Natural killer cell (primary cell): Measurements from ENCODE around the gene RNF2. TPM values are rescaled to one million over a fixed set of nuclear protein-coding genes. Genes with fewer than 3 reads are reported as not detected.
A peak's percentile ranks its signal among the peaks of the same experiment; 100 is the strongest.

Experiments used
- ATAC-seq, 3 donors: fragments of 150-1000 bp in 2 of 3; fragments of 200-7000 bp in 1 of 3; cut with Tn5 transposase; 1 replicate in 1 of 3; 2 replicates in 2 of 3; pipeline ENCODE4 v1.10.0; 2021; ENCODE audit warnings: mild to moderate bottlenecking in 2 of 3, moderate library complexity in 2 of 3
- DNase-seq, 2 donors: peaks; one replicate each; pipeline versions ENCODE4 v3.0.0 to v3.0.0-alpha.2; 2013 to 2021; ENCODE audit warnings: mixed read lengths in 1 of 2
- H3K27ac ChIP-seq: one replicate; pipeline ENCODE4 v1.5.1; 2013; ENCODE audit warnings: mild to moderate bottlenecking, low read length
- H3K27me3 ChIP-seq: one replicate; pipeline ENCODE4 v1.6.1; 2013; ENCODE audit warnings: low read length; ENCODE audit not compliant: control insufficient read depth, insufficient read depth
- H3K36me3 ChIP-seq: one replicate; pipeline ENCODE4 v1.6.1; 2013; ENCODE audit warnings: low read length; ENCODE audit not compliant: control insufficient read depth, insufficient read depth
- H3K4me1 ChIP-seq: one replicate; pipeline ENCODE4 v1.6.1; 2013; ENCODE audit warnings: low read length; ENCODE audit not compliant: control insufficient read depth, insufficient read depth
- H3K4me3 ChIP-seq: one replicate; pipeline ENCODE4 v1.5.1; 2013; ENCODE audit warnings: low read length
- H3K9me3 ChIP-seq: one replicate; pipeline ENCODE4 v1.6.1; 2013; ENCODE audit warnings: low read length; ENCODE audit not compliant: control insufficient read depth, insufficient read depth
- H3K27ac Mint-ChIP-seq, 2 donors: one replicate each; pipeline ENCODE4 v1.8.0; 2022; ENCODE audit warnings: mild to moderate bottlenecking in 2 of 2, mixed read lengths in 2 of 2, moderate library complexity in 1 of 2
- H3K27me3 Mint-ChIP-seq, 2 donors: one replicate each; pipeline ENCODE4 v1.8.0; 2022; ENCODE audit warnings: low read depth in 2 of 2, mixed read lengths in 2 of 2
- H3K36me3 Mint-ChIP-seq: one replicate; pipeline ENCODE4 v1.8.0; 2022; ENCODE audit warnings: mixed read lengths
- H3K4me1 Mint-ChIP-seq, 2 donors: one replicate each; pipeline ENCODE4 v1.8.0; 2022; ENCODE audit warnings: mixed read lengths in 2 of 2
- H3K4me3 Mint-ChIP-seq: one replicate; pipeline ENCODE4 v1.8.0; 2022; ENCODE audit warnings: mild to moderate bottlenecking, moderate library complexity, mixed read lengths
- H3K9me3 Mint-ChIP-seq, 2 donors: one replicate each; pipeline ENCODE4 v1.8.0; 2022; ENCODE audit warnings: mixed read lengths in 2 of 2
- WGBS: methylation state at CpG from one replicate; pipeline ENCODE4 v1.1.7; 2013; ENCODE audit warnings: missing lambda C conversion rate; ENCODE audit not compliant: insufficient coverage; 5-methylcytosine and 5-hydroxymethylcytosine counted together
- intact Hi-C: fragments of 100-400 bp; cut with micrococcal nuclease; formaldehyde crosslinking; loops from one replicate; pipeline ENCODE4 v1.14.2; 2022
- total RNA-seq, 4 donors: library from RNA; stranded (reverse); fragments of 120-200 nt in 1 of 4; gene quantifications; one replicate each; pipeline versions ENCODE4 v1.2.3 to v1.2.4, GENCODE V29; 2013 to 2022
- TF ChIP-seq, protein P1 (sequence below): fragments of 200-600 bp; IDR thresholded peaks from one replicate; pipeline ENCODE4 v1.8.0; 2022; ENCODE audit warnings: antibody characterized with exemption

The RNF2 gene
- total RNA-seq, 3 donors from 2014 or later (not counting 1 experiment from before 2014, with no cell fraction given): 14.0 to 21.9 (median 19.5) TPM

DNA sequence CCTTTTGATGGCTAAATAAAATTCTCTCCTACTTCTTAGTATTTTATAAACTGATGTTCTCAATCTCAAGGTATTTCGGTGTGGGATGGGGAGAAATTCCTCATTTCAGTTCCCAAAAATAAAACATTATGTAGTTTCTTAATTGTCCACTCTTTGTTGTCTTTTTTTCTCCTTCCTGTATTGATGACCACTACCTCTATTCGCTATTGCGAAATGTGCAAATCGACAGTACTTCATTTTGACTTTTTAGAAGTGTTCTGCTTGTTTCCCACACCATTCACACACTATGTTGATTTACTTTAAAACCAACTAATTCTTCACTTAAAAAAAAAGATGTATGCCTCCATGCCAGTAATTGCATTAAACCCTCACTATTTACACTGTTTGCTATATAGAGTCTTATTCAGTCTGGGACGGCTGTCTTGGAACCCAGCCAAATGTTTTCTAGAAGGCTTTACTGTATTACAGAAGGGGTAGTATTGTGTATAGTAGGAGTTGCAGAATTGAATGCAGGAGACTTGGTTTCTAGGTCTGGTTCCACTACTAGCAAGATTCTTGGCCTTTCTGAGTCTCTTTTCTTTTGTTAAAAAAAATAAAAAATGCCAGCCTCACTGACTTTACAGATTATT lies 5.6 kb downstream of the RNF2 start:
- Mint-ChIP-seq H3K27me3 (no peaks in the 10 kb centered on the region), H3K36me3 (no peaks in the 10 kb centered on the region), H3K27ac (peak overlapping the region in 1 of 2 donors; percentile 17), H3K4me3 (no peak overlapping the region), H3K9me3 (no peaks in the 10 kb centered on the region), H3K4me1 (peaks cover 63 to 76% of the 10 kb centered on the region in 2 donors)
- intact Hi-C loops: no loop called here
- DNase-seq: no peak
- no peaks in the 10 kb centered on the region for H3K27me3 ChIP-seq
- H3K4me1 ChIP-seq: peaks cover 2% of the 10 kb centered on the region
- H3K4me3 ChIP-seq: no peak overlapping the region
- TF ChIP-seq, protein P1, sequence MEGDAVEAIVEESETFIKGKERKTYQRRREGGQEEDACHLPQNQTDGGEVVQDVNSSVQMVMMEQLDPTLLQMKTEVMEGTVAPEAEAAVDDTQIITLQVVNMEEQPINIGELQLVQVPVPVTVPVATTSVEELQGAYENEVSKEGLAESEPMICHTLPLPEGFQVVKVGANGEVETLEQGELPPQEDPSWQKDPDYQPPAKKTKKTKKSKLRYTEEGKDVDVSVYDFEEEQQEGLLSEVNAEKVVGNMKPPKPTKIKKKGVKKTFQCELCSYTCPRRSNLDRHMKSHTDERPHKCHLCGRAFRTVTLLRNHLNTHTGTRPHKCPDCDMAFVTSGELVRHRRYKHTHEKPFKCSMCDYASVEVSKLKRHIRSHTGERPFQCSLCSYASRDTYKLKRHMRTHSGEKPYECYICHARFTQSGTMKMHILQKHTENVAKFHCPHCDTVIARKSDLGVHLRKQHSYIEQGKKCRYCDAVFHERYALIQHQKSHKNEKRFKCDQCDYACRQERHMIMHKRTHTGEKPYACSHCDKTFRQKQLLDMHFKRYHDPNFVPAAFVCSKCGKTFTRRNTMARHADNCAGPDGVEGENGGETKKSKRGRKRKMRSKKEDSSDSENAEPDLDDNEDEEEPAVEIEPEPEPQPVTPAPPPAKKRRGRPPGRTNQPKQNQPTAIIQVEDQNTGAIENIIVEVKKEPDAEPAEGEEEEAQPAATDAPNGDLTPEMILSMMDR: no peak
- WGBS: 81% methylated on average over 4 of the region's 5 CpGs
- no peak overlapping the region for H3K27ac ChIP-seq
- no peaks in the 10 kb centered on the region for H3K9me3 ChIP-seq
- ATAC-seq: no peak
- no peaks in the 10 kb centered on the region for H3K36me3 ChIP-seq

DNA sequence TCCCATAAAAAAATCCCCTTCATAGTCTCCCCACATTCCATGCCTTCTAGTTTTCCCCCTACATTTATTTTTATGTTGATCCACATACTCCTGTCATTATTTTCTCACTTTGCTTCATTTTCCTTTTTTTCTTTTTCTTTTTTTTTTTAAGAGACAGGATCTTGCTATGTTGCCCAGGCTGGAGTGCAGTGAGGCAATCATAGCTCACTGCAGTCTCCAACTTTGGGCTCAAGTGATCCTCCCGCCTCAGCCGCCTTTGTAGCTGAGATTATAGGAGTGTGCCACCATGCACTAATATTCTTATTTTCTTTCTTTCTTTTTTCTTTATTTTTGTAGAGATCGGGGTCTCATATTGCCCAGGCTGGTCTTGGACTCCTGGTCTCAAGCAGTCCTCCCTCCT lies 7.8 kb downstream of the RNF2 start:
- DNase-seq: no peak
- Histone ChIP-seq H3K27ac (no peak overlapping the region), H3K4me3 (no peak overlapping the region), H3K27me3 (no peaks in the 10 kb centered on the region), H3K36me3 (no peaks in the 10 kb centered on the region), H3K9me3 (no peaks in the 10 kb centered on the region), H3K4me1 (no peaks in the 10 kb centered on the region)
- H3K9me3 Mint-ChIP-seq: no peaks in the 10 kb centered on the region
- no peak overlapping the region for H3K27ac Mint-ChIP-seq
- H3K4me3 Mint-ChIP-seq: no peak overlapping the region
- intact Hi-C loops: no loop called here
- H3K27me3 Mint-ChIP-seq: no peaks in the 10 kb centered on the region
- TF ChIP-seq, protein P1: no peak
- no peaks in the 10 kb centered on the region for H3K36me3 Mint-ChIP-seq
- WGBS: 100% methylated on average over 3 of the region's 3 CpGs
- peaks cover 54 to 57% of the 10 kb centered on the region in 2 donors for H3K4me1 Mint-ChIP-seq
- ATAC-seq: no peak

DNA sequence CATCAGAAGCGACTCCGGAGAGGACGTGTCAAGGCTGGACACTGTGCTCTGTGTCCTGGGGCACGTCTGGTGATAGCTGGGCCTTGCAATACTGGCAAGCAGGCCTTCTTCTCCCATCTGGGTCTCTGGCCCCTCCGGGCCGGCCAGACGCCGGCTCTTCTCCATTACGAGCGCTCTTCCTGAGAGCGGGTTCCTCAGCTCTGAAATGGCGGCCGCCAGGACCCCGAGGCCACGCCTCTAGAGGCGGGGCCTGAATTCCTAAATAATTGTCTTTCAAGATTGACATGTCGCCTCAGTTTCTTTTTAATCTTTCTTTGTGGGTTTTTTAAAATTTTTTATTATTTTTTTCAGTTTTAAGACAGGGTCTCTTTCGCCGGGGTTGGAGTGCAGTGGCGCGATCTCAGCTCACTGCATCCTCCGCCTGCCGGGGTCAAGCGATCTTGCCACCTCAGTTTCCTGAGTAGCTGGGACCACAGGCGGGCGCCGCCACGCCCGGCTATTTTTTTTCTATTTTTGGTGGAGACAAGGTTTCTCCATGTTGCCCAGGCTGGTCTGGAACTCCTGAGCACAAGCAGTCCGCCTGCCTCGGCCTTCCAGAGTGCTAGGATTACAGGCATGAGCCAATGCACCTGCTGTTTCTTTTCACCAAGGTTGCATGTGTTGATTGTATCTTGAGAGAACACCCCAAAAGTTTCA lies 9.2 kb downstream of the RNF2 start:
- TF ChIP-seq, protein P1: no peak
- Mint-ChIP-seq H3K9me3 (no peaks in the 10 kb centered on the region), H3K27me3 (no peaks in the 10 kb centered on the region), H3K4me3 (no peak overlapping the region), H3K4me1 (peaks cover 51 to 55% of the 10 kb centered on the region in 2 donors), H3K27ac (no peak overlapping the region), H3K36me3 (no peaks in the 10 kb centered on the region)
- WGBS: 98% methylated on average over 31 of the region's 31 CpGs
- H3K36me3 ChIP-seq: no peaks in the 10 kb centered on the region
- DNase-seq (no peak), ATAC-seq (no peak)
- no peaks in the 10 kb centered on the region for H3K4me1 ChIP-seq
- H3K27me3 ChIP-seq: no peaks in the 10 kb centered on the region
- no peaks in the 10 kb centered on the region for H3K9me3 ChIP-seq
- H3K4me3 ChIP-seq: no peak overlapping the region
- no peak overlapping the region for H3K27ac ChIP-seq
- intact Hi-C loops: no loop called here
